ENCODE measurements around the gene ARHGEF28.

ARHGEF28 gene

DNA sequence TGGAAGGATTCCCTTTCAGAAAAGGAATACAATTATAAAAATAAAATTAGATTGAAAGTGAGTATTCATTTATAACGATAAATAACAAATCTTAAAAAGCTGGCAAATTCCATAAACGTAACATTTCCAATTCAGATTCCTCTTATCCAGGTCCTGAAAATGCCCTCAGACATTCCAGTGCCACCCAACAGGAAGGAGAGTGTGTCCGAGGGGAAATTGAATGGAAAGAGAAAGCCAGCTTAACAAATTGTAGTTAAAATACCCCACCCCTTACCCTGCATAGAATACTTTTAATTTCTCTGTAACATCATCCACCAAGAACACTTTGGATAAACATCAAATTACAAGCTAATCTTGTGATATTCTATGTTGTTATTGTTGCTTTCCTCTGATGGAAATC, 72.0 kb downstream of the ARHGEF28 start:
- no peak for DNase-seq (ENCODE audit: low spot score)

DNA sequence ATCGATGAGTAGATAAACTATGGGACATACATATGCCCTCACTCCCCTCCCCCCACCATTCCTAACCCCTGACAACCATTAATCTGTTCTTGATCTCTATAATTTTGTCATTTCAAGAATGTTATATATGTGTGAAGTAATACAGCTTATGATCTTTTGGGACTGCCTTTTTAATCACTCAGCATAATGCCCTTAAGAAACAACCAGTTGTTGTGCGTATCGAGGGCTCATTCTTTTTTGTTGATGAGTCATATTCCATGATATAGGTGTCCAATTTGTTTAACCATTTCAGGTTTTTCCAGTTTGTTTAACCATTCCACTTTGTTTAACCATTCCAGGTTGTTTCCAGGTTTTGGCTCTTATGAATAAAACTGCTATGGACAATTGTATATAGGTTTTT, 75.6 kb downstream of the ARHGEF28 start:
- DNase-seq (ENCODE audit: low spot score), result no peak

DNA sequence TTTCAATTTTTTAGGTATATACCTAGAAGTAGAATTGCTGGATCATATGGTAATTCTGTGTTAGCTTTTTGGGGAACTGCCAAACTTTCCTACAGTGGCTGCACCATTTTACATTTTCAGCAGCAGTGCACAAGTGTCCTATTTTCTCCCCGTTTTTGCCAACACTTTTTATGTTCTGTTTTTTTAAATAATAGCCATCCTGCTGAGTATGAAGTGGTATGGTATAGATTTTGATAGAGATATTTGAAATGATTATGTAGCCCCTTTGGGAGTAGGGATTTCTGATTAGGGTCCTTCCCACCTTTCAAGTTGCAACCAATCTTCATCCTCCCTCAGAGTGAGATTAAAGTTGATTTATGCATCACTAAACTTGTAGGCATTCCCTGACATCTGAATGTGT, 76.5 kb downstream of the ARHGEF28 start:
- no peak for DNase-seq (ENCODE audit: low spot score)

DNA sequence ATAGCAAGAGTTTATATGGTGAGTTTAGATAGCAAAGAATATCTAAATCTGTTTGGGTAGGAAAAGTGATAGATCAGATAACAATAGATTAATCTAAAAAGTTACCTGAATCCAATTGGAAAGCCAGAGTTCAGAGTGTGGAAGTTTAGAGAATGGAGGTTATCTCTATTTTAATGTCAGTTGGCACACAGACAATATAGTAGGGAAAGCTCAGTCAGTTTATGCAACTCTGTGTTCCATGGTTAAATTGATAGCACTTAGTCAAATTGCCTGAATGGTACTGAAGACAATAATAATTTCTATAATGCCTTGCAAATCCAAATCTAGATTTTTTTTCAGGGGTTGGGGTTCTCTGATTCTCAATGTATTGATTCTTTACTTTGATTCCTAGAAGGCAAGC, 77.0 kb downstream of the ARHGEF28 start:
- no peak for DNase-seq (ENCODE audit: low spot score)

DNA sequence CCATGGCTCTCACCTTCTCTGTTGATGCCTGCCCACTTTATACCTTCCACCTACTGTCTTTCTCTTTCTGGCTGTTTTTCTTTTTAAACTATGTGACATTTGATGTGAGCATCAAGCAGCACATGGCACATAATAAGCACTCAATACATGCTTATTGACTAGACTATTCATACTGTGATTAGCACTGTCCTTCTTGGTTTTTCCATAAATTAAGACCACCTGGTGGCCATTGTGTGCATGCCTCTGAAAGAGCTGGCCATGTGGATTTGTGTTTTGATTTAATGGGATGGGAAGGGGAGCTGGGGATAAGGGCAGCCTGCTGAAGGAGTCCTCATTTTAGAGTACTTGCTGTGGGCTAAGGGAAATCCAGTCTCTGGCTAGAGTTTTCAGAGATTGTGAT, 79.4 kb downstream of the ARHGEF28 start:
- DNase-seq (ENCODE audit: low spot score), result no peak

DNA sequence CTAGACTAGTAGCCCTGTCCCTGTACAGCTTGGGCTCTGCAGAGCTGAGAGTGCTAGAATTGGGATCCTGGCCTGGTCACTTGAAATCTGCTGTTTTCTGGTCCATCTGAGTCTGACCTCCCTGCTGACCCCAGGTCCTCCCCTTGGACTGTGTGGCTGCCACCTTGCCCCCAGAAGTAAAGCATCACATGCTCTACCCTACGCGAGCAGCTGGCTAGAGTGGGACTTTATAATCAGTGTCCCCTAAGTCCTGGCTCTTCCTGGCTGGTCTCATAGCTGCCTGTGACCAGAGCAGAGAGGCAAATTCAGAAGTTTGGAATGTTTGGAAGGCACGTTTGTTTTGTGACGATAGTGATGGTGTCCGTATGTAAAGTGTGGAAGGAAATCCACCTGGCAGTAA, 81.0 kb downstream of the ARHGEF28 start:
- no peak for DNase-seq (ENCODE audit: low spot score)

DNA sequence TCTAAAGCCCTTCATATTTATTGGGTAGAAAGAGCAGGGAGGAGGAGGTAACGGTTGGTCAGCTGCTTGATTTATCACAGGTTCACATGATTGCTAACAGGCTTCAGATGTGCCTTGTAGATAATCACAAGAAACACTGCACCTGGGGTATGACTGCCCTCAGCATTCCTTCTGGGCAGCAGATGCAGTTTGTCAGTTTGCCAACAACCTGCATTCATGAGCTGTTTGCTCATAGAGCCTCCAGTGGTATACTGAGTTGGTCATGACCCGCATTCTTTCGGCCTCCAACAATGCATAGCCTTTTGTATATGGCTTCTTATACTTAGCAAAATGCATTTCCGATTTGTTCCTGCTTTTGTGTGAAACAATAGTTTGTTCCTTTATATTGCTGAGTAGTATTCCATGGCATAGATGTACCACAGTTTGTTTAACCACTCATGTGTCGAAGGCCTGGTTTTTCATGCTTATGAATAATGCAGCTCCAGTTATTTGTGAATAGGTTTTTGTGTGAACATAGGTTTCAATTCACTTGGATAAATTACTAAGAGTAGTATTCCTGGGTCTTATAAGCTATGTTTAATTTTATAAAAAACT, 83.6 kb downstream of the ARHGEF28 start:
- no peak for DNase-seq (ENCODE audit: low spot score)

DNA sequence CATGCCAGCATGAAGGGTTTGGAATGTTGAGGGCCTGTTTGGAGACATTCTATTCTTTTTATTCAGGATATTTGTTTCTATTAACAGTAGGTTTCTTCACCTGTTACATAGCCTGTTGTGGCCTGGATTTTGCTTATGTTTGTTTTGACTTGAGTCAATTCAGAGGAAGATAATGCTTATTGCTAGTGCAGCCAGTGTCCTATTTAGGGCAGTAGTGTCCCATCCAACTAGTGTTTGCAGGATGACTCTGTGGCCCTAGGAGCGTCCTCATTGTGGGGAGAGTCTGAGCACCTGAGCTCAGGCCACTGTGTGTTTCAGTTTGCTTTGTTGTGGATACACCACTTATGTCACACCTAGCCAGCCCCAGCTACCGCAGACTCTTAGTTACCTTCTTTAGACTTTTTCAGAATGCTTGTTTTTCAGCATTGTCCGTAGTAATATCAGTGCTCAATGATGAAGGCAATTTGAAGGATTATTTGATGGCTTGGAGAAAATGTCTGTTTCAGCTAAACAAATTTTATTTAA, 90.3 kb downstream of the ARHGEF28 start:
- DNase-seq (ENCODE audit: low spot score), result no peak

DNA sequence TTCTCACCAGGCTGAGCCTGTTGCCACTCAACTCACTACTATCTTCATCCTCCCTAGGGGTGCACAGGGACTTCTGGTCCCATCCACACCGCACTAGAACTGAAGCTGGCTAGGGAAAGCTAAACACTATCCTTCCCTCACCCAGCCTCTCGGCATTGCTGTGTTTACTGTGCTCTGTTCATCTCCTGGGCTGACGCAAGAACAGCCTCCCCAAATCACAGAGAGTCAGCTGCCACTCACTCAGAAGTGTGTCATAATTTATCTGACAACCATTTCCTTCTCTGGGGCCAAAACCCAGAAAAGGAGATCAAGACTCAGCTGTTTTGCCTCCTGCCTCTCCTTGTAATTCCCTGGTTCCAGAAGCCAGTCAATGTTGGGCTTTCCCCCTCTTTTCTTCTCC, 92.8 kb downstream of the ARHGEF28 start:
- no peak for DNase-seq (ENCODE audit: low spot score)

DNA sequence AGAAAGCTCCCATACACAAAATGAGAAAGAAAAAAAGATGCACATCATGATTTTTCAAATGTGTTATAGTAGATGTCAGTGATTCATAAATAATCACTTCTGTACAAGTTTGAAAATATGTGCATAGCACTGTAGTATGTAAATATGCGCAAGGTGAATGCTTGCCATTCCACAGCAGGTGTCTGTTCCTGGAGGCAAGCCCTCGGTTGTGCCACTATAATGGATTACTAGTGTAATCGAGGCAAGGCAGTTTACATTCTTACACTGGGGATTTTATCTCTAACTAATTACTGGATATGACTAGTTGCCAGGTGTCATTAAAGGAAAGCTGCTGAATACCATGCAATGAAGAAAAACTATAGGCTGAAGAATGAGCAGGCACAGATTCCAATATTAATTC, 93.6 kb downstream of the ARHGEF28 start:
- no peak for DNase-seq (ENCODE audit: low spot score)

DNA sequence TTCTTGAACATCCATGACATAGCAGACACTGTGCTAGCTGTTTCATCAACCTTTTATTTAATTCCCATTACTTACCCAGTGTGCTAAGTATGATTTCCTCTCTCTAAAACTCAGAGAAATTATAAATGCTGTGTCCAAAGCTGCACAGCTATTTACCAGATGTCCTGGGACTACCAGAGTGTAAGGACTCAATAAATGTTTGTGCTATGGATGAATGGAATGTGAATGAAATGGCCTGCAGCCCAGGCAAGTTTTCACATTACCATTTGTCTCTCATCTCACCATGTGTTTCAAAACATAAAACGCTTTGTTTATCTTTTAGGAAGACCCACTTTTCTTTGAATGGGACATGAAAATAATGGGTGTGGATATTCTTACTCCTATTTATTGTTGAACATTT, 96.2 kb downstream of the ARHGEF28 start:
- no peak for DNase-seq (ENCODE audit: low spot score)

DNA sequence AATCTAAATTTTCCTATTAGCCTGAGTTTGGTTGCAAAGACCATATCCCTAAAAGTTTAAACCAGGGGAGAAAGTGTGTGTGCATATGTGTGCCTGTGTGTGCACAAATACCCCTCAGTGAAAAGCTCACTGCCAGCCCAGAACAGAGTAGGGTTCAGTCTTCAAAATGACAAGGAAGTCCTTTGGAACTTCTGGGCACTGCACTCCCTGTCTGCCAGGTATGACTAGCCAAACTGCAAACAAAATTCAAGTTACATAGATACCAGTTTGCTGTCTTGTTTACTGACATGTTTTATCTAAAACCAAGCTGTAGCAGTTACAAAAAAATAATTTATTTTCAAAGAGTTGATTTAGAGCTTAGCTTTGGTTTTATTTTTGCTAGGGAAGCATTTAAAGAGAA, 100.1 kb downstream of the ARHGEF28 start:
- no peak for DNase-seq (ENCODE audit: low spot score)

DNA sequence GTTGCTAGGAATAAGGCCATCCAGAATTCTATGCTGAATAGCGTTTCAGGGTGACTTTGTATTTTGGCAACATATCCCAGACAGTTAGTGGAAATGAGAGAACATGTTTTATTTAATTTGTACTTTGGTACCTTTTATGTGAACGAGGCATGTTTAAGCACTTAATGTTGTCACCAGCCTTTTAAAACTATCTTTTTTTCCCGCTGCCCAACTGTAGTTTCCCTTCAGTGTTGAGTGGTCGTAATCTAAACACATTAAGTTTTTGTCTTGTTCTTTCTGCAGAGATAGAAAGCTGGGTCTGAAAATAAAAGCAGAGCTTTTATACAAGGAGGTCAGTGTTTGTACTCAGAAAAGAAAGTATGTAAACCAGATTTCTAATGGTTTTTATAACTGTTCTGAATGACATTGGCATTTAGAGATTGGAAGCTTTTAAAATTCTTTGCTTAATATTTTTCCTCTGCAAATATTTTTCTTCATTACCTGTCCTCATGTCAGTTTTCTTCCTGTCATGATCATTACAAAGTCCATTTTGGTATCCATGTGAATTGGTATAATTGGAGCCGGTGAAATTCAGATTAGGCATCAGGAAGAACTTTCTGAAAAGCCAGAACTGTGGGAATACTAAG, 100.7 kb downstream of the ARHGEF28 start:
- DNase-seq (ENCODE audit: low spot score), result no peak

DNA sequence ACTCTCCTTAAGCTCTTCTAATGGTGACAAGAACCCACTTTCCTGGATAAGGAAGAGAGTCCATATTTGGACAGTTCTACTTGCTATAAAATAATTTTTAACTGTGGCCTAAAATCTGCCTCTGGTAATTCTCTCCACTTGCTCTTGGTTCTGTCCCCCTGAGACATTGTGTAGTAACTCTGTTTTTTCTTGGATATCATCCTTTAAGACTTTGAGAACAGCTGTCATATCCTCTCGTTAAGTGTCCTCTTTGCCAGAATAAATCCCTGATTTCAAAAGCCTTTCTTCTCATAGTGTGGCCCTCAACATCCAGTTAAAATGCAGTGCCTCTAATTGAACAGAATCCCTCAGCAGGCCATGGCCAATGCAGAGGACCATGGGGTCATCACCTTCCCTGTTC, 101.5 kb downstream of the ARHGEF28 start:
- no peak for DNase-seq (ENCODE audit: low spot score)

DNA sequence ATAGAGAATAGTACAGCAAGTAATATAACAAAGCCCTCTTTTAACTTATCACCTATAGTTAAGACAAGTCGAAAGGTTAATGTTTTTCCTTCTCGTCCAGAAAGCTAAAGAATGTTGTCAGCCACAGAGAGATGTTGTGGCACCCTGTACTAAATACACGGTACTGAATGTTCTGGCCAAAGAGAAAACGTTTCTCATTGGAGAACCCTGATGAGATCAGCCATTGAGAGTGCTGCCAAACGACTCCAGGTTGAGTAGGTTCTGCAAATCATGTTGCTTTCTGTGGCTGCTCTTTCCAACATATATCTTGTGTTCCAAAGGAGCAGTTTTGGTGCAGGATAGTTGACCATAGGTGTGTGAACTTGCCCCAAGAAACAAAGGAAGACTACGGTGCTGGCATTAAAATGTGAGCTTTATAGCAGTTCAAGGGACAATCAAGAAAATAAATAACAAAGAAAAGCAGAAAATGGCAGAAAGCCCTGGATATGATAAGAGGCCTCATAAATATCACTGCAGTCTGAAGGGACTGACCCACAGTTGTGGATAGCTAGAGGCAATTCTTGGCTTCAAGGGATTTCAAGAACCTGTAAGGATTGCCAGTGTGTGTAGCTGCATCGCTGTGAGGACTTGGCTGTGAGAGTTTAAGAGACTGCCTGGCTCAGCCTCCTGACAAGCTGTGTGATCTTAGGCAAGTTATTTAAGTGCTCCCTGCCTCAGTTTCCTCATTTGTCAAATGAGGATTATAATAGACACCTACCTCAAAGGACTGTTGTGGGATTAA, 102.7 kb downstream of the ARHGEF28 start:
- DNase-seq (ENCODE audit: low spot score), result no peak

DNA sequence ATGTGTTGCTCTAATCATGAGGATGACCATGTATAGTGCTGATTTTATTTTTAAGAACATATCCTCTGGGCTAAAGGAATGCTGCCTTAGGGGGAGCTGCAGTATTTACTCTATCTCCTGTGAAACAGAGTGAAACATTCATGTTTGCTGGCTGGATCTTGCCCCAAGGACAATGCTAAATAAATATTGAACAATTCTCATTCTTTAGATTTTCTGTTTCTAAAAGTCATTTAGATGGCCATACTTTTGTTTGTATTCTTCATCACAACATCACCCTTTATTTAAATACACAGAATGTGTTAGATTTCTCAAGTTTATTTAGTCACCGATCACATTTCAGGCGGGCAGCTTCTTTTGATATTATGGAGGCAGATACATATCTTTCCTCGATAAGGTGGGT, 103.3 kb downstream of the ARHGEF28 start:
- no peak for DNase-seq (ENCODE audit: low spot score)

DNA sequence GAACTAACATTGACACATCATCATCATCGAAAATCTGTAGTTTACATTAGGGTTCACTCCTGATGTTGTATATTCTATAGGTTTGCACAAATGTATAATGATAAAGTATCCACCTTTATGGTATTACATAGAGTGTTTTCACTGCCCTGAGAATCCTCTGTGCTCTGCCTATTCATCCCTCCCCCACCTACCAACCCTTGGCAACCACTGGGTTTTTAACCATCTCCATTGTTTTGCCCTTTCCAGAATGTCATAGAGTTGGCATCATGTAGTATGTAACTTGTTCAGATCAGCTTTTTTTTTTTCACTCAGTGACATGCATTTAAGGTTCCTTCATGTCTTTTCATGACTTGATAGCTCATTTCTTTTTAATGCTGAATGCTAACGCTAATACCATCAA, 106.0 kb downstream of the ARHGEF28 start:
- DNase-seq (ENCODE audit: low spot score), result no peak

DNA sequence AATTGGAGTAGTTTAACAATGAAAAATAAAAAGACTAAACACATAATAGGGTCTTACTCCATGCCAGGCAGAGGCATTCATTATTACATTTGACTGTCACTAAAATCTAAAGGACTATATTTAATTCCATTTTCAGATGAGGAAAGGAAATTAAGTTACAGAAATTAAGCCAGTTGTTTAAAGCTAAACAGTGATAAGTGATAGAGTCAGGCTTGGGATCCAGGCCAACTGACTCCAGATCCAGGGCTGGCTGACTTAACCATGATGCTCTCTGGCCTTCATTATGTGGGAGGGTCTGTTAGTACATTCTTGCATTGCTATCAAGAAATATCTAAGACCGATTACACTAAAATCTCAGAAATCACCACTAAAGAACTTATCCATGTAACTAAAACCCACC, 107.2 kb downstream of the ARHGEF28 start:
- DNase-seq (ENCODE audit: low spot score), result no peak

DNA sequence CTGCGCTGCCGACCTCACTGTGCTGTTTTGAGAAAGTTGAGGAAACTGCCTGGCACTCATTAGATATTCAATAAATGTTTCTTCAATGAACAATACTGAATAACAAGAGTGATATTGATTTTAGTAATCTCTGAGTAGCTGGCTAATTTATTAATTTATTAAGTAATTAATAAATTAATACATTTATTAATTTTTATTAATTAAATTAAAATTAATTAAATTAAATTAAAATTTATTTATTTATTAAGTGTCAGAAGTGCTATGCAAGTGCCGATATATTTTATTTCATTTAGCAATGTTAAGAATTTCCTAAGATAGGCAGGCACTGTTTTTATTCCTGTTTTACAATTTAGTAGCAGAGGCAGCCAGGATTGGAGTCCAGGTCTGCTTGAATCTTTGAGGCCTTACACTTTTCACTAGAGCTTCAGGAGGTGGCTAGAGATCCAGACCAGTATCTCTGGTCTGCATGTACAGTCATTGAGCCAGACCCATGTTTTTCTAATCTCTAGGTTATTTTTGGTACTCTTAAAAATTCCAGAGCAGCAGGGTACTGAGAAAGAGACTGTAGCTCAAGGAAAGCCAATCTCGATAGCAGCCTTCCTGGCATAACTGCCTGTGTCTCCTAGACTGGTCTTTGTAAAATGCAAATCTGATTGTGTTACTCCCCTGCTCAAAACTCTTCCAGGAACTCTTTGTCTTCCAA, 109.2 kb downstream of the ARHGEF28 start:
- DNase-seq (ENCODE audit: low spot score), result no peak

DNA sequence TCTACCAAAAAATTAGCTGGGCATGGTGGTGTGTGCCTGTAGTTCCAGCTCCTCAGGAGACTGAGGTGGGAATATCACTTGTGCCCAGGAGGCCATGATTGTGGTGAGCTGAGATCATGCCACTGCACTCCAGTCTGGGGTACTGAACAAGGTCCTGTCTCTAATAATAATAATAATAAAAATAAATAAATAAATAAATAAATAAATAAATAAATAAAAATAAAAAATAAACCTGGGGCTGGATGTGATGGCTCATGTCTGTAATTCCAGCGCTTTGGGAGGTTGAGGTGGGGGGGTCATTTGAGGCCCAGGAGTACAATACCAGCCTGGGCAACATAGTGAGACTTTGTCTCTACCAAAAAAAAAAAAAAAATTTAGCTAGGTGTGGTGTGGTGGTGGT, 113.7 kb downstream of the ARHGEF28 start:
- DNase-seq (ENCODE audit: low spot score), result no peak

DNA sequence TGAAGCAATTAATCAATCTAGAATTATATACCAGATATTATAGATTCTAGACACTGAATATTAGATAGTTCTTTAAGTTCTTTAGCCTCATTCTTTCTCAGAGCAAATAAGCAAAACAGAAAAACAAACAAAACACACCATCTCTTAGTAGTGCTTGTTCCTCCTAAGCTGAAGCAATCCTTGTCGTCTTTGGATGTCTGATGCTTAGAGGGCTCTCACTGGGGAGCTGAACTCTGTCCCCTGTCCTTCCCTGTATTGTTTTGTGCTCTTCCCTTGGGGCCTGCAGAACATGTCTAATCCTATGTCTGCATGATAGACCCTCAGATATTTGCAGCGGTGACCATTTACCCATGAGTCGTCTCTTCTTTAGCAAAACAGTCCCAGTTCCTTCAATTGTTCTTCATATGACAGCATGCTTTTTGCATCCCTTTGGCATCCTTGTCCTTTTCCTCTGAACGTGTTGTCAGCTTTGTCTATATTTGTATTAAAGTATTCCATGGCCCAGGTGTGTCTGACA, 114.3 kb downstream of the ARHGEF28 start:
- DNase-seq (ENCODE audit: low spot score), result no peak

DNA sequence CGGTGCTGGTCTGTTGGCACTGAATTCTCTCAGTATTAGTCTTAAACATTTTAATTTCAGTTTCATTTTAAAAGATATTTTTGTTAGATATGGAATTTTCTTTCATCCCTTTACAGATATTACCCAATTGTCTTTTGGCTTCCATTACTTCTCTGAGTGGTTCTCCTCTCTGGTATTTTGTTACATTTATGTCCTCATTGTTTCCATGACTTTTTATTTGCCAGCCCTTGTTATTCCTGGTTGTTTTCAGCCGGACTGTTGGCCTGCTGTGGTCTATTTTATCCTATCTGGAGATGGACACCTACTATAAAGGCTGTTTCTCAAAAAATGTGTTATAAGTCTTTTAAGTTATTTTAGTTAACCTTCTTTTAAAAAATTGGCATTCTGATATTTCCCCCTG, 117.2 kb downstream of the ARHGEF28 start:
- DNase-seq (ENCODE audit: low spot score), result no peak

DNA sequence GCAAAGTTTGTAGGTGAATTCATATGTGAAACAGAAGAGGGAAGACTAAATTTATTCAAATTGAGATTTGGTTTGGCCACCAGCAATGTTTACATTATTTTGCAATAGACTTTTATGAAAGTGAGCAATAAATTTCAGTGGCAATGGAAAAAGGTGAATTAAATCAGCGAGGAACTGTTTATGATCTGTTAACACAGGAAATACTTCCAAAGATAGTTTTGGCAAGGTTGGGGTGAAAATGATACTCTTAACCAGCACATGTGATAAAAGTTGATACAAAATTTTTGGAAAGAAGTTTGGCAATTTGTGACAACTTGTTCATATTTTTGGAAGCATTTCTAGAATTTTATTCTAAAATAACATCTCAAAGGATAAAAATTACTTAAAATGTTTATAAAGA, 119.8 kb downstream of the ARHGEF28 start:
- no peak for DNase-seq (ENCODE audit: low spot score)
